Astrocyte (in vitro differentiated cells and primary cell): ENCODE data around the gene PGM5.

Source experiments
- CTCF ChIP-seq: IDR thresholded peaks from 2 replicates; pipeline ENCODE4 v1.5.1; 2011; ENCODE audit warnings: low read depth, mild to moderate bottlenecking, inconsistent platforms, low read length, moderate library complexity; ENCODE audit not compliant: insufficient read depth
- EZH2 ChIP-seq: IDR thresholded peaks from 2 replicates; pipeline ENCODE4 v1.6.1; 2012; ENCODE audit warnings: mild to moderate bottlenecking, low read length, inconsistent platforms; ENCODE audit not compliant: insufficient read depth

- TF ChIP-seq CTCF, result no peak
- TF ChIP-seq EZH2, result no peak
Observed at GRCh38 chr9:68473790-68474189, 117.4 kb downstream of the PGM5 start.
